HepG2 (cell line): Measurements from ENCODE around the gene GPS1. TPM values are rescaled to one million over a fixed set of nuclear protein-coding genes. Genes with fewer than 3 reads are reported as not detected.

Experiments used
- MED1 ChIP-seq: sonication (generic); formaldehyde crosslinking; IDR thresholded peaks from 2 replicates; pipeline ENCODE4 v1.4.0; 2020; ENCODE audit warnings: missing genetic modification reagents
- TBL1XR1 ChIP-seq: fragments of 150-350 bp; IDR thresholded peaks from 2 replicates; pipeline ENCODE4 v1.6.1; 2014; ENCODE audit warnings: borderline replicate concordance, low read length; ENCODE audit not compliant: partially characterized antibody
- ZNF891 ChIP-seq: sonication (generic); formaldehyde crosslinking; IDR thresholded peaks from 2 replicates; pipeline ENCODE4 v1.5.0; 2020; ENCODE audit warnings: mild to moderate bottlenecking, missing genetic modification reagents
- polyA plus RNA-seq, 8 experiments: library from polyadenylated mRNA; depleted of rRNA in 3 of 8; stranded (reverse) in 7 of 8; unstranded in 1 of 8; fragments of >200 nt; fragmentation: Illumina TruSeq in 4 of 8; extraction: Trizol in 4 of 8; gene quantifications; 2 replicates each; pipeline versions ENCODE4 v1.2.1 to v1.2.3, GENCODE V29; 2011 to 2016; ENCODE audit warnings: low read depth in 4 of 8, missing spikeins in 1 of 8, mixed read lengths in 1 of 8; ENCODE audit not compliant: insufficient read depth in 1 of 8
- total RNA-seq, 5 experiments: library from RNA; depleted of rRNA; stranded (reverse); fragments of >200 nt; fragmentation: Illumina TruSeq; extraction: Trizol; gene quantifications; 2 replicates each; pipeline ENCODE4 v1.2.3, GENCODE V29; 2016; ENCODE audit warnings: low read depth in 1 of 5
- TF ChIP-seq, protein P1 (sequence below): sonication (generic); formaldehyde crosslinking; IDR thresholded peaks from 2 replicates; pipeline ENCODE4 v1.5.1; 2020; ENCODE audit warnings: mild to moderate bottlenecking, missing genetic modification reagents, borderline replicate concordance
- TF ChIP-seq, protein P2 (sequence below): sonication (generic); formaldehyde crosslinking; IDR thresholded peaks from 2 replicates; pipeline ENCODE4 v1.5.0; 2020; ENCODE audit warnings: mild to moderate bottlenecking, missing genetic modification reagents, moderate library complexity
- TF ChIP-seq, protein P3 (sequence below): sonication (generic); formaldehyde crosslinking; IDR thresholded peaks from 2 replicates; pipeline ENCODE4 v1.4.0; 2020; ENCODE audit warnings: missing genetic modification reagents

The GPS1 gene
- total and polyA plus RNA-seq, 2 of the 13 experiments (the other 11 are each of a cell fraction or from before 2014, with no cell fraction given): 124 to 128 TPM

DNA sequence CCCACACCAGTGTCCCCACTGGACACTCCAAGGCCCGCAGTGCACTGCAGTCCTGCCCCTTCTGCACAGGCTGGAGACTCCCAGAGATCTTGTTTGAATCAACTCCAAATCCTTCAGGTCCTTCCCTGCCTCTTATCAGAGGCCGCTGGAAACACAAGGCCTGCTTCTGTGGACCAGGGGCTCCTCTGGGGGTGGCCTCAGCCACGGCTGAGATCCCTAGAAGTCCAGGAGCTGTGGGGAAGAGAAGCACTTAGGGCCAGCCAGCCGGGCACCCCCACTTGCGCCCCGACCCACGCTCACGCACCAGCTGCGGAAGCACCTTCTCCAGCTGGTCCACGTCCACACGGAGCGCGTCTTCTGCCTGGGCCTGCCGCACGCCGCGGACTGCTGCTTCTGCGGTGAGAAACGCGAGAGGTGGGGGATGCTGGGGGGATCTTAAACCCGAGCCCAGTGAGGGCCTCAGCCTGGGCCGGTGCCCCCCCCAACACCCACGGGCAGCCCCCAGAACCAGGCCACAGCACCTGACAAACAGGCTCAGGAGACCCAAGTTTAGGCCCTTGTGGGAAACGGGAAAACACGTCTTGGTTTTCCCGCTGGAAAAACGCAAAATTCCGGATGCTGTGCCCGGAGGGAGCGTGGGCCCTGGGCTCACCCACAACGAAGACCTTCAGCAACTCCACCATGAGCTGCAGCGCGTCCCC lies 32.6 kb upstream of the GPS1 start (continued):
- TF ChIP-seq, protein P1, sequence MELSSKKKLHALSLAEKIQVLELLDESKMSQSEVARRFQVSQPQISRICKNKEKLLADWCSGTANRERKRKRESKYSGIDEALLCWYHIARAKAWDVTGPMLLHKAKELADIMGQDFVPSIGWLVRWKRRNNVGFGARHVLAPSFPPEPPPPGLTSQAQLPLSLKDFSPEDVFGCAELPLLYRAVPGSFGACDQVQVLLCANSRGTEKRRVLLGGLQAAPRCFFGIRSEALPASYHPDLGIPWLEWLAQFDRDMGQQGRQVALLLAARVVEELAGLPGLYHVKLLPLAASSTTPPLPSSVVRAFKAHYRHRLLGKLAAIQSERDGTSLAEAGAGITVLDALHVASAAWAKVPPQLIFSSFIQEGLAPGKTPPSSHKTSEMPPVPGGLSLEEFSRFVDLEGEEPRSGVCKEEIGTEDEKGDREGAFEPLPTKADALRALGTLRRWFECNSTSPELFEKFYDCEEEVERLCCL (CRISPR knock-in tag): no peak
- TF ChIP-seq, protein P2, sequence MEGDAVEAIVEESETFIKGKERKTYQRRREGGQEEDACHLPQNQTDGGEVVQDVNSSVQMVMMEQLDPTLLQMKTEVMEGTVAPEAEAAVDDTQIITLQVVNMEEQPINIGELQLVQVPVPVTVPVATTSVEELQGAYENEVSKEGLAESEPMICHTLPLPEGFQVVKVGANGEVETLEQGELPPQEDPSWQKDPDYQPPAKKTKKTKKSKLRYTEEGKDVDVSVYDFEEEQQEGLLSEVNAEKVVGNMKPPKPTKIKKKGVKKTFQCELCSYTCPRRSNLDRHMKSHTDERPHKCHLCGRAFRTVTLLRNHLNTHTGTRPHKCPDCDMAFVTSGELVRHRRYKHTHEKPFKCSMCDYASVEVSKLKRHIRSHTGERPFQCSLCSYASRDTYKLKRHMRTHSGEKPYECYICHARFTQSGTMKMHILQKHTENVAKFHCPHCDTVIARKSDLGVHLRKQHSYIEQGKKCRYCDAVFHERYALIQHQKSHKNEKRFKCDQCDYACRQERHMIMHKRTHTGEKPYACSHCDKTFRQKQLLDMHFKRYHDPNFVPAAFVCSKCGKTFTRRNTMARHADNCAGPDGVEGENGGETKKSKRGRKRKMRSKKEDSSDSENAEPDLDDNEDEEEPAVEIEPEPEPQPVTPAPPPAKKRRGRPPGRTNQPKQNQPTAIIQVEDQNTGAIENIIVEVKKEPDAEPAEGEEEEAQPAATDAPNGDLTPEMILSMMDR: peak; percentile 9; the same call in 1 of the 2 replicates
- TF ChIP-seq, protein P3, sequence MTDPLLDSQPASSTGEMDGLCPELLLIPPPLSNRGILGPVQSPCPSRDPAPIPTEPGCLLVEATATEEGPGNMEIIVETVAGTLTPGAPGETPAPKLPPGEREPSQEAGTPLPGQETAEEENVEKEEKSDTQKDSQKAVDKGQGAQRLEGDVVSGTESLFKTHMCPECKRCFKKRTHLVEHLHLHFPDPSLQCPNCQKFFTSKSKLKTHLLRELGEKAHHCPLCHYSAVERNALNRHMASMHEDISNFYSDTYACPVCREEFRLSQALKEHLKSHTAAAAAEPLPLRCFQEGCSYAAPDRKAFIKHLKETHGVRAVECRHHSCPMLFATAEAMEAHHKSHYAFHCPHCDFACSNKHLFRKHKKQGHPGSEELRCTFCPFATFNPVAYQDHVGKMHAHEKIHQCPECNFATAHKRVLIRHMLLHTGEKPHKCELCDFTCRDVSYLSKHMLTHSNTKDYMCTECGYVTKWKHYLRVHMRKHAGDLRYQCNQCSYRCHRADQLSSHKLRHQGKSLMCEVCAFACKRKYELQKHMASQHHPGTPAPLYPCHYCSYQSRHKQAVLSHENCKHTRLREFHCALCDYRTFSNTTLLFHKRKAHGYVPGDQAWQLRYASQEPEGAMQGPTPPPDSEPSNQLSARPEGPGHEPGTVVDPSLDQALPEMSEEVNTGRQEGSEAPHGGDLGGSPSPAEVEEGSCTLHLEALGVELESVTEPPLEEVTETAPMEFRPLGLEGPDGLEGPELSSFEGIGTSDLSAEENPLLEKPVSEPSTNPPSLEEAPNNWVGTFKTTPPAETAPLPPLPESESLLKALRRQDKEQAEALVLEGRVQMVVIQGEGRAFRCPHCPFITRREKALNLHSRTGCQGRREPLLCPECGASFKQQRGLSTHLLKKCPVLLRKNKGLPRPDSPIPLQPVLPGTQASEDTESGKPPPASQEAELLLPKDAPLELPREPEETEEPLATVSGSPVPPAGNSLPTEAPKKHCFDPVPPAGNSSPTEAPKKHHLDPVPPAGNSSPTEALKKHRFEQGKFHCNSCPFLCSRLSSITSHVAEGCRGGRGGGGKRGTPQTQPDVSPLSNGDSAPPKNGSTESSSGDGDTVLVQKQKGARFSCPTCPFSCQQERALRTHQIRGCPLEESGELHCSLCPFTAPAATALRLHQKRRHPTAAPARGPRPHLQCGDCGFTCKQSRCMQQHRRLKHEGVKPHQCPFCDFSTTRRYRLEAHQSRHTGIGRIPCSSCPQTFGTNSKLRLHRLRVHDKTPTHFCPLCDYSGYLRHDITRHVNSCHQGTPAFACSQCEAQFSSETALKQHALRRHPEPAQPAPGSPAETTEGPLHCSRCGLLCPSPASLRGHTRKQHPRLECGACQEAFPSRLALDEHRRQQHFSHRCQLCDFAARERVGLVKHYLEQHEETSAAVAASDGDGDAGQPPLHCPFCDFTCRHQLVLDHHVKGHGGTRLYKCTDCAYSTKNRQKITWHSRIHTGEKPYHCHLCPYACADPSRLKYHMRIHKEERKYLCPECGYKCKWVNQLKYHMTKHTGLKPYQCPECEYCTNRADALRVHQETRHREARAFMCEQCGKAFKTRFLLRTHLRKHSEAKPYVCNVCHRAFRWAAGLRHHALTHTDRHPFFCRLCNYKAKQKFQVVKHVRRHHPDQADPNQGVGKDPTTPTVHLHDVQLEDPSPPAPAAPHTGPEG: no peak
- no peak for TF ChIP-seq MED1 (CRISPR knock-in tag)
- TF ChIP-seq TBL1XR1: no peak
- peak; percentile 78 for TF ChIP-seq ZNF891 (CRISPR knock-in tag)
